UCSD-AML1 (cell line): Measurements from ENCODE around the gene FBXO44.

Source experiments
- DNase-seq: peaks from one replicate; lab custom pipeline; 2025; ENCODE audit not compliant: unreplicated experiment; lab: John Stamatoyannopoulos, UW

The FBXO44 gene

DNA sequence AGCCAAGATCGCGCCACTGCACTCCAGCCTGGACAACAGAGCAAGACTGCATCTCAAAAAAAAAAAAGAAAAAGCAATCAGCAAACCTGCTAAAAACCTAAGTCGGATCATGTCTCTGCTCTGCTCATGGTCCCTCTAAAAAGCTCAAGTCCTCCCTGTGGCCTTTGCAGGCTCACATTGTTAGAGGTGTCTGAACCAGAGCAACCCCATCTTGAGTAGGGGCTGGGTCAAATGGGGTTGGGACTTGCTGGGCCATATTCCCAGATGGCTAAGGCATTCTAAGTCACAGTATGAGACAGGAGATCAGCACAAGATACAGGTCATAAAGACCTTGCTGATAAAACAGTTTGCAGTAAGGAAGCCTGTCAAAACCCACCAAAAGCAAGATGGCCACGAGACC is 33.8 kb downstream of the FBXO44 start:
- DNase-seq: no peak

DNA sequence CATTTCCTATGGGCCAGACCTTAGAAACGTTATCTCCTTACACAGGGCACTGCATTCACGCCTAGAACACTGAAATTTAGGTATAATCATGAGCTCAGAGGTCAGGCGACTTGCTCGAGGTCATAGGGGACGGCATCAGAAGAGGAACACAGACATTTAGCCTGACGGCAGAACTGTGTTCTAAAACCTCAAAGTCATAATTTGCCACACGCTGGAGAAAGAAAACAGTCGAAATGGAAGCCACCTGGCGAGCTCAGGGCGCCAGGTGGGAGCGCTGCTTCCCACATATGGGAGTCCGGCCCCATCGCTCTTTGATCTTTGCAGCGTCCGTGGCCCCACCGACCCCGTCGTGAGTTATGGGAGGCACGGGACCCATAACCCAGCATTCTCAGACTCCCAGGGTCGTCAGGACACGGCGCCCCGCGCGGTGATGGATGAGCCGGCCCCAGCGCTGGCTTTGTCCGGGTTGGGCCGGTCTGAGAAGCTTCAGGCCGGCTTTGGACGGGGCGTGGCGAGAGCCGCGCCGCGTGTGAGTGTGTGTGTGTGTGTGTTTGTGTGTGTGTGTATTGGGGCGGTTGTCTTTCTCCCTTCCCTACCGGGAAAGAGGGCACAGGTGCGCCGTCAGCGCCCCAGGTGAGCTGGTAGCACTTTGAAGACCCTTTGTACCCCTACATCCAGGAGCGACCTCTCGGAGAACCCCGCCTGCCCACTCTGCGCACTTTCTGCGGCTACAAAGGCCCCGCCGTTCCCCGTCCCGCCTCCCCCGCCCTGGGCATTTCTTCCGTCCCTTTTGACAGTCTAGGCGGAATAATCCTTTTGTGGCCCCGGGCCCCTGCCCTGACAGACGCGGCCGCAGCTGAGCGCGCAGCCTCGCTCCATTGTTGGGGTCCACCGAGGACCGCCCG is 36.0 kb downstream of the FBXO44 start:
- no peak for DNase-seq

DNA sequence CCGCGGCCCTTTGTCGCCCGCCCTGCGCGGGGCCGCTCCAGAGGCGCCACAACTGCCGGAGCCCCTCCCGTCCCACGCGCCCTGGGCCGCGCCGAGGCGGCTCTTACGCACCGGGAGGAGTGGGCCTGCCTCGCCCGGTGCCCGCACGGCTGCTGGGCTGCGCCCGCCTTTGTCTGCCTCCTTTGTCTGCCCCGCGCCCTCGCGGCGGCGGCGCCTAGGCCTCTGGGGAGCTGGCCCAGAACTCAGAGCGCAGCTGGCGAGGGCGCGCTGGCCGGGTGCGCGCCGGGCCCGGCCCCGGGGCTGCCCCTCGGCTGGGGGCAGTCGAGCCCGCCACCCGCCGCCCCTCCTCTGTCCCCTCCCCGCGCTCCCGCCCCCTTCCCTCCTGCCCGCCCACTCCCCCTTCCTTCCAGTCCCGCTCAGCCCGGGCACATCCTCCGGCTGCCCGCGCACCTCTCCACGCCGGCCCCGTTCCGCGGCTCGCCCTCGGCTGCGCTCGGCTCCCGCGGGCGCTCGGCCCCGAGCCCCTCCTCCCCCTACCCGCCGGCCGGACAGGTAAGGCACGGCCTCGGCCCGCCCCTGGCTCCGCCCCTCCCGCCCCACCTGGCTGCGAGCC is 36.7 kb downstream of the FBXO44 start, which contains the start of gene DRAXIN:
Gene DRAXIN (plus strand): TSS at position 409 of the 613 bp plus-strand sequence. CDS start 14,549 bp downstream, outside the sequence.
- DNase-seq: no peak

DNA sequence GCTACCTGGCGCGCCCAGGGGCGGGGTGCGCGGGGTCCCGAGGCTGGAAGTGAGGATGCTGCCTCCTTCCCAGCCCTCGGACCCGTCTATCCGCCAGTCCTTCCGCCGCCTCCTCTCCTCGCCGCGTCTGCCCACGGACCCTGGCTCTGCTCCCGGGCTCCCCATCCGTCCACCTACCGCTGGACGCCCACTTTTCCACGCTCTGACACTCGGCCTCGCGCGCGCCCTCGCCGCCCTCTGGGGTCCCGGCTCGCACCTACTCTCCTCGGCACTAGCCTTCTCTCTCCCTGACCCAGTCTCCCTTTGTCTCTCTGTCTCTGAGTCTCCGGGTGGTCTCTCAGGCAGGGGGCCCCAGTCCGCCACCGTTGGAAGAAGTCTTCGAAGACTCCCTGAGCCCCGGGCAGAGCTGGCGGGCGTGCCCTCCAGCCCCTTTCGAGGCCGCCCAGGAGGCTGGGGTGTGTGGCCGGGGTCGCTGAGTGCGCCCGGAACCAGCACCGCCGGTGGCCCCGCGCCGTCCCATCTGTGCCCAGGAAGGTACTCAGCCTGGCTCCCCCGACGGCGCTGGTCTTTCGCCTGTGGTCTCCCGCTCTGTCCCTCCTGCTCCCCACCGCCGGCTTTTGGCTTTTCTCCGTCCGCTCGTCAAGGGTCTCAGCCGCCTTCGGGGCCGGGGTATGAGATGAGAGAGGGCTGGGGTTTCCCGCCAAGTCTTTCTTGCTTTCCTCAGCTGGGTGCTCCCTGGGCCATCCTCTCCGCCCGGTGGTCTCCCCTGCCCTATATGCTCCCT is 37.4 kb downstream of the FBXO44 start:
- DNase-seq: no peak

DNA sequence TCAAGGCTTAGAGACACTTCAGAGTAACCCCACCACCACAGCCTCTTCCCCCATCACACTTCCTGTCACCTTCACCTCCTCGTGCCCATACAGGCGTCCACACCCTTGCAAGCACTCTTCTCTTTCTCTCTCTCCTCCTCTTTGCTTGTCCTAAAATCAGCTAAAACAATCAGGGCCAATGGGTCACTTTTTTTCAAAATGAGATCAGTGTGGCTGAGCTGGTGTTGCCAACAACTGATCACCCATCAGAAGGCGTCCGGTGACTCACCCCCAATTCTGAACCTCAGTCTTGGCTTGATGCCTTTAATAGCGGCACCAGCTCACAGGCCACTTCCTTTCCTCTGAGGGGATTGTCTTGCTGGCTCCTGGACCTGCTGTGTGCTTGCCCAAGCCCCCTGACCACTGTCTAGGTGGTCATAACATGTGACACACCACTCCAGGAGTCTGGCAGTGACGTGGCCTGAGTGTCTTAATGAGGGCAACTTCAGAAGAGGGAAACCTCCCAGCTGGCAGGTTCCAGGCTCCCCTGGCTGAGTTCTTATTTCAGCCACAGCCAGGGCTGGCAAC is 38.4 kb downstream of the FBXO44 start:
- DNase-seq: peak; percentile 28

DNA sequence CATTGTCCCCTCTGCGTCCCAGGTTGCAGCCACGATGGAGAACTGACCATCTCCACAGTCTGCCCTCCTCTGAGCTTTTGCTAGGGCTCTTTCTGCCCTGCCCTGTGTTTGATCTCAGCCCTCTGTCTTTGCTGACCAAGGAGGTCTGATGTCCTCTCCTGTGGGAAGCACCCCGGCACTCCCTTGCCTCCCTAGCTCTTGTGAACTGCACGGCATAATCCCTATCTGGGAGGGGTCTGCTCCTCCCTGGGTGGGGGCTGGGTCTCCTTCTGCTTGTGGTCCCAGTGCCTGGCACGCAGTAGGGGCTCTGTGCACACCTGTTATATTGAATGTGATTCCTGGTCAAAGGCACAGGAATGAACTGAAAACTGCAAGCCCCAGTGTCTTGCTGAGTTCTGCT is 39.2 kb downstream of the FBXO44 start:
- DNase-seq: no peak

DNA sequence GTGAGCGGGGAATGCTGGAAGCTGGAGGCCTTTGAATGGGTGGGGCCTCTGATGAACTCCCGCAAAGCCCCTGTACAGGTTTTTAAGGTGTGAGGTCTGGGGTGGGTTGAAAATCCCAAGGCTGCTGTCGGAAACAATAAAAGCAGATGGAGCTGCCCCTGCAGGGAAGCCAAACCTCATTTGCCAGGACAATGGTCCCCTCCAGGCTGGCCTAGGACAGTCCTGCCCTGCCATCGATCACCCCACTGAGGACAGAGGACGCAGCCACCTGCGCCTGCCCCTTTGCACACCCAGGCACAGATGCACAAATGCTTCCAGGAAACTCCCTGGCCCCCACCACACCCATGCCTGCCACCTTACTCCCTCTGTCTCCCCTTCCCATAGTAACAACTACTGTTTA is 41.2 kb downstream of the FBXO44 start:
- no peak for DNase-seq

DNA sequence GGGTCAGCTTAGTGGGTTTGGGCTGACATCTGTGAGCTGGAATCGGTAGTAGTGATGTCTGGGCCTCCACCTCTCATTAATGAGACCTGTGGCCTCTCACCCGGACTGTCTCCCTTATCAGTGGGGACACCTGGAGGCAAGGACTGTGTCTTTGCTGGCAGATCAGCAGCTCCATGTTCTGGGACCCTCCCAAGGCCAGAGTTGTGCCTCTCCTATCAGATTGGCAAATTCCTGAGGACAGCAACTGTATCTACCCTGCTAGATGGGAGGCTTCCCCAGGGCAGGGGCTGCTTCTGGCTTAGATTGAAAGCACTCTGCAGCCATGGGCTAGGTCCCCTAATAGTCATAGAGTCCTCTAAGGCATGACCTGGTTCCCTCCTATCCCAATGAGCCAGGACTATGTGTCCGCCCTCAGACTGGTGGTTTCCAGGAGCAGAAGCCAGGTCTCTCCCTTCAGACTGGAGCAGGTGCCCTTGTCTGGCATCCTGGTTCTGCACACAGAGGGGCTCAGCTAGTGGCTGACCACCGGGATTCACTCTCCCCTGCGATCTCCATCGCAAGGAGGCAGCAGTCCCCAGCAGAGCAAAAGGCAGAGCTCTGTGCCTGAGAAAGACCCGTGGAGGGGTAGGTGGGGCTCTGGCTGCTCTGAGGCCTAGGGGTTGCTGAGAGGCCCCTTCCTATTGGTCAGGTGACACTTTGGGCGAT is 42.7 kb downstream of the FBXO44 start:
- no peak for DNase-seq

DNA sequence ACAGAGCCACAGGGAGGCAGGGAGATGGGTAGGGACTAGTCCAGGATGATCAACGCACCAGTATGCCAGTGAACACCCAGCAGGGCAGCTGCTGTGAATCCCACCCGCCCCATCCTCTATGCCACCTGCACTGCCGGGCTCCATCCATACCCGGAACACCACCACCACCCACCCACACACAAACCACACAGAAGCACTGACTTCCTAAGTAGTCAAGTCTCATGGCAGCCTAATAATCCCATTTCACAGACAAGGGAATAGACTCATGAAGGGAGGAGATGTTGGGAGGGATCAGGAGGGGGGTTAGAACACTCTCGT is 43.2 kb downstream of the FBXO44 start:
- DNase-seq: no peak

DNA sequence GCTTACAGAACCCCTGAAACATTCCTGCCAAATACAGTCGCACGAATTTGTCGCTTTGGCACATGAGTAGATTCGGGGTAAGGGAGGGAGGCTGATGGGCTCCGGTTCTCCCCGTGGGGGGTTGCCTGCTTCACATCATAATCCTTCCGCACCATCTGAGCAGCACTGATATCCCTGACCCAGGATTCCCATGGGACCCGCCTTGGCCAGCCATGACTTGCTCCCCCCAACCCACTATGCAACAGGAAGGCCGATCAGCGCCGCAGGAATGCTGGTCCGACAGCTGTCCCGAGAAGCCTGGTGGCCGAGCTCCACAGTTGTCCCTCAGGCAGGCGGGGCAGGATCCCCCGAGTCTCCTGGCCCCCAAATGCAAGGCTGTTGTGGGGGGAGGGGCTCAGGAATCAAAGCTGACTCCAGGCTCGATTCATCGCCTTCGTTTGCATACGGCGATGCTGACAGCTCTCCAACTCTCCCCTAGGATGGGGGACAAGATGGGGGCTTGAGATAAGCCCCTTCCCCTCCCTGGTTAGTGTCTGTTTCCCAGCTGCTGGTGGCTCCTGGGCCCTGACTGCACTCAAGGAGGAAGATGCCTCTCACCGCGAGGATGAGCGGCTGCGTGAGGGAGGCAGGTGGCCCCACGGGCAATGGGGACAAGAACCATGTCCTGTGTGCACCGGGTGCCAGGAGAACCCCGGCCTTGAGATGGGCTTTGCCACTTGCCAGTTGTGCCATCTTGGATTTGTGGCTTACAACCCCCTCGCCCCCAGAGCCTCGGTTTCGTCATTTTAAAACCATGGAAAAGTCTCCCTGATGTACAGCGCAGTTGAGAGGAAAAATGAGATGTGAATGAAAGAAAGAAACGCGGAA is 46.2 kb downstream of the FBXO44 start:
- DNase-seq: no peak

DNA sequence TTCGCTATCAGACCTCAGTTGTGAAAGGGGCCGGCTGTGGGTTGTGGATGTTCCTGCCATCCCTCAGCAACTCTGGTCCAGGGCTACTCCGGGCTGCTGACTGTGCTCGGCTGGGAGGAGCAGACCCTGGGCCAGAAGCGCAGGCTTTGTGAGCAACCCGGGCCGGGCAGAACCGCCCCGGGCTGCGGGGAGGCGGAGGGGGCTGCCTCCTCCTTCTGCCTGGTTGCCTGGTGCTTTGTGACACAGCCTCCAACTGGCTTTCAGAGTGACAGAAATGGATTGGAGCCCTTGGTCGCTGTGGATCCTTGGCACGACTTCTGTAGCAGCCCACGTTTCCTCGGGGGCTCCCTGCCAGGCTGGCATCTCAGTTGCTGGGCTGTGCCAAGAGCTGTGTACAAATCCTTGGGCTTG is 46.9 kb downstream of the FBXO44 start:
- DNase-seq: no peak

DNA sequence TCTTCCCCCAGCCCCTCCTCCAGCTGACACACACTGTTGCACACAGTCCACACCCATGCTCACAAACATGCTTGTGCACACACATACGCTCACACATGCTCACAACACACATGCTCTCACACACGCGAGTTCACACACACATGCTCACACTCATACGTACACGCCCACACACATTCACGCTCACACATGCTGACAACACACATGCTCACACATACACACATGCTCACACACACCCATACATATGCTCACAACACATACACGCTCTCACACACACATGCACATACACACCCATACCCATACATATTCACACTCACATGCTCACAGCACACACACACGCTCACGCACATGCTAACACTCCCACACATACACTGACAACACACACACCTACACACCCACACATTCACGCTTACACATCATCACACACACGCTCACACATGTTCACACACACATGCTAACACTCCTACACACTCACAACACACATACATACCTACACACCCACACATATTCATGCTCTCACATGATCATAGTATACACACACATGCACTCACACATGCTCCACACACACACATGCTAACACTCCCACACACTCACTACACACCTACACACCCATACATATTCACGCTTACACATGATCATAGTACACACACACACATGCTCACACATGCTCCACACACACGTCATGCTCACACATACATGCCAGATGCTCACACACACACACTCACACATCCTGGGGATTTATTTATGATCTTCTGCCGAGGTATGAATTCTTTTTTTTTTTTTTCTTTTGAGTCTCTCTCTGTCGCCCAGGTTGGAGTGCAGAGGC is 47.5 kb downstream of the FBXO44 start:
- DNase-seq: no peak

DNA sequence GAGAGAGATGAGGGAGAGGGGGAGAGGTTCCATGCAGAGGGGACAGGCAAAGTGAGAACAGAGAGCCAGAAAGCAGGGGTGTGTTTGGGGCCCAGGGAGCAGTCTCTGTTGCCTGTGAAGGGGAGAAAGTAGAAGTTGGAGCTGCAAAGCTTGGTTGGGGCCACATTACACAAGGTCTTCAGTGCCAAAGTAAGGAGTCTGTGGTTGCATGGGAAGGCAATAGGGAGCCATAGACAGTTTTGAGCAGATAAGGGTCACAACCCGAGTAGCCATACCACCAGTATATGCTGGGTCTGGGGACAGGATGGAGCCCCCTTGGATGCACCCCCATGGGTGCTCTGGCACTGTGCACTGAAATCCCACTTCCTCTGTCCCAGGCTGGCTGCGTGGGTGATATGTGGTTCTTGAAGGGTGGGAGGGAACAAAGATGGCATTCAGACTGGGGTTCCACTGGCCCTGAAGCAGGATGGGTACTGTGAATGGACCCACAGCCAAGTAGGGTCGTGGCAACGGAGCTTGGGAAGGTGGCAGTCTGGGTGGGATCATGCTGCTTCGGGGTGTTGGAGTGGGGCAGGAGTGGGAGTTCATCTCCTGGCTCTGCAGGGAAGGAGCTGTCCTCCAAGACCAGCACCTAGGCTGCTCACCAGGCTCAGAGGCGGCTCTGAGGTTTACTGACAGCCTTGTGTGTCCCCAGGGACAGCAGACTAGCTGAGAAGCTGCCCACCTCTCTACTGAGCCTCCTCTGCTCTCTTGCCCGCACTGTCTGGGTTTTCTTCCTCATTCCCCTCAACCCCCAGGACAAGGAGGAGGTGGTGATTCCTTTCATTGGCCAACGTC is 48.9 kb downstream of the FBXO44 start:
- no peak for DNase-seq

DNA sequence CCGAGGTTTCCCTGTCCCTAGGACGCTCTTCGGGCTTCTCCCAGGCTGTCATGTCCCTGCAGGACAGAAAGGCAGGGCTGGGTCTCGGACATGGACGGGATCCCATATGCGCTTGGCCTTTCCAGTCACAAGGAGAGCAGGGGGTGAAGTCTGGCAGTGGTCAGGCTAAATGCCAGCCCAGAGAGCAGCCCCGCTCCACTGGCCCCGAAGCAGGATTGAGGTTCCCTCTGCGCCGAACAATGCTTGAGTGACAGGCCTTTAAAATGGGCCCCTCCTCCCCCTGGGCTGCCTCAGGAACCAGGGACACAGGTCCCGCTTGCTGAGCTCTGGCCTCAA is 49.5 kb downstream of the FBXO44 start:
- no peak for DNase-seq

DNA sequence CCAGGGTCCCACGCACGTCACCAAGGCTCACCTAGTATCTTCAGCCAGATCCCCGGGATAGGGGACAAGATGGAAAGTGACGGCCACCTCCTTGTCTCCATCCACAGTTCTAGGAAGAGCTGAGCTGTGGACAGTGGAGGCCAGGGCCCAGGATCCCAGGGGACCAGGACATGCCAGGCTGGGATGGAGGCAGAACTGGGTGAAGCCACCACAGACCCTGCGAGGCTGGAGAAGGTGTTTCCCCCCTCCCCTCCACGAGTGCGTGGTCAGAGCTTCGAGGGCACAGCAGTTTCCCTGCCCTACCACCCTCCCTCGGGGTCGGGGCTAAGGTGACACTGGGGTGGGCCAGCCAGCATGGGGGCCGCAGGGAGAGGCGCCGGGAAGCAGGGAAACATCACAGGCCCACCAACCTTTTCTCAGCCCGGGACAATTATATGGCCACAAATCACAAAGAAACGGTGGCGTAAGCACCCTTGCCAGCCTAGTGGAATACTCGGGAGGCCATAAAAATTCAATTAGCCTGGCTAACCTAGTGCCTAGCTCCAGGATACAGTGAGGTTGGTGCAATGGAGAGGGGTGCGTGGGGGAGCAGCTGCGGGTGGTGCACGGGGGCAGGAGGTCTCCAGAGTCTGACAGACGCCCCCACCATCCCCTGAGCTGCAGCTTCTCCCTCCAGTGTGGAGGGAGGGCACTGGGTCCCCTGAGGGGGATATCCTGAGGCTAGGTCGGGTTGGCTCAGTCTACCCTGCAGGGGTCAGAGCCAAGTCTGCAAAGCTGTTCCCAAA is 50.2 kb downstream of the FBXO44 start:
- no peak for DNase-seq

DNA sequence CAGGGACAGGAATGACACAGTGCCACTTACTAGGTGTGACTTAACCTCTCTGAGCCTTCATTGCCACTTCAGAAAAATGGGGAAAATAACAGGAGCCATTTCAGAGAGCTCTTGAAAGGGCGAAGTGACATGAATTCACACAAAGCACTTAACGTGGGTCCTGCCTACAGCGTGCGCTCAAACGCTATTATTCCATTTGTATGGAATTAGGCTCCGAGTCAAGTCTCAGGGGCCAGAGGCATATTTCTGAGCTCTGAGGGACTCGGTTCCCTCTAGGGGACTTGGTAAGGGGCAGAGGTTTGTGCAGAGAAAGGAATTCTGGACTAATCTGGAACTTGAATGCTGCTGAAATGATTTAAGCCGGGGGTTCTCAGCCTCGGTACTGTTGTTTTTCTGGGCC is 50.9 kb downstream of the FBXO44 start:
- DNase-seq: no peak

DNA sequence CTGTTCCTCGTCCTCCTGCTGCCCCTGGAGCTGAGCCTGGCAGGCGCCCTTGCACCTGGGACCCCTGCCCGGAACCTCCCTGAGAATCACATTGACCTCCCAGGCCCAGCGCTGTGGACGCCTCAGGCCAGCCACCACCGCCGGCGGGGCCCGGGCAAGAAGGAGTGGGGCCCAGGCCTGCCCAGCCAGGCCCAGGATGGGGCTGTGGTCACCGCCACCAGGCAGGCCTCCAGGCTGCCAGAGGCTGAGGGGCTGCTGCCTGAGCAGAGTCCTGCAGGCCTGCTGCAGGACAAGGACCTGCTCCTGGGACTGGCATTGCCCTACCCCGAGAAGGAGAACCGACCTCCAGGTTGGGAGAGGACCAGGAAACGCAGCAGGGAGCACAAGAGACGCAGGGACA is 51.6 kb downstream of the FBXO44 start:
- DNase-seq: no peak
